Measurements from ENCODE around the gene IGFBP6. TPM values are rescaled to one million over a fixed set of nuclear protein-coding genes. Genes with fewer than 3 reads are reported as not detected.
"Not testable (repeated sequence)": the region's sequence is repeated elsewhere in the genome, so short reads cannot be mapped to it uniquely, and the experiment has no call there.

The IGFBP6 gene
- total RNA-seq, 2 donors from 2014 or later, result 0.45 TPM; not detected in 1

GRCh38 chr12:53101931-53102781 is 4.7 kb downstream of the IGFBP6 start:
- DNase-seq (no peak), ATAC-seq (no peak)
- Mint-ChIP-seq H3K4me3 (peak overlapping the region; percentile 64), H3K36me3 (ENCODE audit: low read depth) (peaks cover 2% of the 10 kb centered on the region), H3K4me1 (peaks cover 37% of the 10 kb centered on the region), H3K27me3 (no peaks in the 10 kb centered on the region), H3K27ac (peak overlapping the region; percentile 92)
- H3K9me3 ChIP-seq (ENCODE audit: control insufficient read depth, low read length, poor library complexity, severe bottlenecking), result no peaks in the 10 kb centered on the region

- DNase-seq (no peak), ATAC-seq (peak; percentile 76)
- Mint-ChIP-seq H3K36me3 (ENCODE audit: low read depth) (peaks cover 2% of the 10 kb centered on the region), H3K4me3 (peak within 1 kb of the TSS; percentile 64), H3K27ac (peak within 1 kb of the TSS; percentile 92), H3K27me3 (no peaks in the 10 kb centered on the region), H3K4me1 (peaks cover 33% of the 10 kb centered on the region)
- H3K9me3 ChIP-seq (ENCODE audit: control insufficient read depth, low read length, poor library complexity, severe bottlenecking), result no peaks in the 10 kb centered on the region
These were observed 5.7 kb downstream of the IGFBP6 start, which contains the start of gene SOAT2 for GRCh38 chr12:53102883-53103807. TSS of gene SOAT2 (plus strand) at chr12:53103486. CDS start at chr12:53103578, 92 bp downstream.

GRCh38 chr12:53103860-53104305 is 6.4 kb downstream of the IGFBP6 start:
- peaks cover 26% of the 10 kb centered on the region for H3K4me1 Mint-ChIP-seq
- H3K27ac Mint-ChIP-seq, result peak overlapping the region; percentile 88
- H3K4me3 Mint-ChIP-seq, result peak overlapping the region; percentile 19
- H3K9me3 ChIP-seq (ENCODE audit: control insufficient read depth, low read length, poor library complexity, severe bottlenecking), result no peaks in the 10 kb centered on the region
- peak; percentile 31 for ATAC-seq
- no peaks in the 10 kb centered on the region for H3K27me3 Mint-ChIP-seq
- DNase-seq, result no peak
- peaks cover 2% of the 10 kb centered on the region for H3K36me3 Mint-ChIP-seq (ENCODE audit: low read depth)

- H3K27me3 Mint-ChIP-seq, result no peaks in the 10 kb centered on the region
- H3K9me3 ChIP-seq (ENCODE audit: control insufficient read depth, low read length, poor library complexity, severe bottlenecking), result no peaks in the 10 kb centered on the region
- H3K4me3 Mint-ChIP-seq, result peak overlapping the region; percentile 71
- peak overlapping the region; percentile 88 for H3K27ac Mint-ChIP-seq
- ATAC-seq (no peak), DNase-seq (no peak)
- peaks cover 20% of the 10 kb centered on the region for H3K4me1 Mint-ChIP-seq
- H3K36me3 Mint-ChIP-seq (ENCODE audit: low read depth), result peaks cover 2% of the 10 kb centered on the region
These were observed 7.8 kb downstream of the IGFBP6 start for GRCh38 chr12:53105256-53105655.

- no peak for ATAC-seq
- no peak for DNase-seq
- H3K9me3 ChIP-seq (ENCODE audit: control insufficient read depth, low read length, poor library complexity, severe bottlenecking), result no peaks in the 10 kb centered on the region
- Mint-ChIP-seq H3K36me3 (ENCODE audit: low read depth) (peaks cover 2% of the 10 kb centered on the region), H3K27me3 (no peaks in the 10 kb centered on the region), H3K27ac (peak overlapping the region; percentile 88), H3K4me3 (no peak overlapping the region), H3K4me1 (peaks cover 20% of the 10 kb centered on the region)
These were observed 8.4 kb downstream of the IGFBP6 start for GRCh38 chr12:53105712-53106439.

GRCh38 chr12:53107122-53107521 is 9.7 kb downstream of the IGFBP6 start:
- Mint-ChIP-seq H3K27me3 (no peaks in the 10 kb centered on the region), H3K4me3 (no peak overlapping the region), H3K27ac (peak overlapping the region; percentile 39), H3K36me3 (ENCODE audit: low read depth) (peaks cover 2% of the 10 kb centered on the region), H3K4me1 (peaks cover 20% of the 10 kb centered on the region)
- DNase-seq (no peak), ATAC-seq (no peak)
- H3K9me3 ChIP-seq (ENCODE audit: control insufficient read depth, low read length, poor library complexity, severe bottlenecking), result no peaks in the 10 kb centered on the region

- not testable (repeated sequence) for H3K36me3 Mint-ChIP-seq (ENCODE audit: low read depth); H3K9me3 ChIP-seq (ENCODE audit: control insufficient read depth, low read length, poor library complexity, severe bottlenecking); DNase-seq; H3K4me3 Mint-ChIP-seq; H3K27me3 Mint-ChIP-seq; H3K27ac Mint-ChIP-seq; ATAC-seq; H3K4me1 Mint-ChIP-seq
These were observed 15.0 kb downstream of the IGFBP6 start for GRCh38 chr12:53112431-53112830.

GRCh38 chr12:53113136-53113705 is 15.8 kb downstream of the IGFBP6 start:
- H3K4me1 Mint-ChIP-seq, result no peaks in the 10 kb centered on the region

GRCh38 chr12:53113951-53114350 is 16.5 kb downstream of the IGFBP6 start:
- no peak for ATAC-seq
- no peaks in the 10 kb centered on the region for H3K27me3 Mint-ChIP-seq

More at GRCh38 chr12:53113136-53113705, 15.8 kb downstream of the IGFBP6 start:
- Mint-ChIP-seq H3K27me3 (no peaks in the 10 kb centered on the region), H3K36me3 (ENCODE audit: low read depth) (no peaks in the 10 kb centered on the region), H3K4me3 (no peak overlapping the region), H3K27ac (no peak overlapping the region)
- ATAC-seq, result no peak
- H3K9me3 ChIP-seq (ENCODE audit: control insufficient read depth, low read length, poor library complexity, severe bottlenecking), result no peaks in the 10 kb centered on the region
- no peak for DNase-seq

GRCh38 chr12:53115112-53115890 is 17.8 kb downstream of the IGFBP6 start:
- no peaks in the 10 kb centered on the region for H3K9me3 ChIP-seq (ENCODE audit: control insufficient read depth, low read length, poor library complexity, severe bottlenecking)
- H3K36me3 Mint-ChIP-seq (ENCODE audit: low read depth), result no peaks in the 10 kb centered on the region
- no peaks in the 10 kb centered on the region for H3K4me1 Mint-ChIP-seq
- DNase-seq (no peak), ATAC-seq (no peak)
- no peaks in the 10 kb centered on the region for H3K27me3 Mint-ChIP-seq
- no peak overlapping the region for H3K27ac Mint-ChIP-seq
- no peak overlapping the region for H3K4me3 Mint-ChIP-seq

More at GRCh38 chr12:53113951-53114350, 16.5 kb downstream of the IGFBP6 start:
- no peak overlapping the region for H3K4me3 Mint-ChIP-seq
- H3K4me1 Mint-ChIP-seq, result no peaks in the 10 kb centered on the region
- no peaks in the 10 kb centered on the region for H3K9me3 ChIP-seq (ENCODE audit: control insufficient read depth, low read length, poor library complexity, severe bottlenecking)
- H3K36me3 Mint-ChIP-seq (ENCODE audit: low read depth), result no peaks in the 10 kb centered on the region
- DNase-seq, result no peak
- H3K27ac Mint-ChIP-seq, result no peak overlapping the region

- ATAC-seq (no peak), DNase-seq (no peak)
- Mint-ChIP-seq H3K27me3 (no peaks in the 10 kb centered on the region), H3K4me1 (peaks cover 3% of the 10 kb centered on the region), H3K27ac (no peak overlapping the region), H3K36me3 (ENCODE audit: low read depth) (no peaks in the 10 kb centered on the region), H3K4me3 (no peak overlapping the region)
- no peaks in the 10 kb centered on the region for H3K9me3 ChIP-seq (ENCODE audit: control insufficient read depth, low read length, poor library complexity, severe bottlenecking)
These were observed 18.6 kb downstream of the IGFBP6 start for GRCh38 chr12:53115891-53116648.

Measured in T-helper 17 cell (primary cell).